HCT116 (cell line): ENCODE measurements around the gene PRMT7. TPM values are rescaled to one million over a fixed set of nuclear protein-coding genes. Genes with fewer than 3 reads are reported as not detected.
A peak's percentile ranks its signal among the peaks of the same experiment; 100 is the strongest.

ENCODE experiments used
- ATAC-seq: fragments of 200-7000 bp; cut with Tn5 transposase; 2 replicates; pipeline ENCODE4 v1.9.1; 2020; ENCODE audit warnings: mild to moderate bottlenecking, moderate library complexity
- BruUV-seq: library from RNA; stranded (reverse); fragments of 400-500 nt; replicated peaks from 2 replicates; lab custom pipeline; 2021; lab: Mats Ljungman, UMichigan
- CTCF ChIA-PET: fragments of 300-600 bp; sonication (Branson Sonifier 250); formaldehyde crosslinking; loops from one replicate; lab custom pipeline; 2021; ENCODE audit warnings: antibody characterized with exemption; lab: Charles Lee
- POLR2A ChIA-PET: fragments of 300-600, 350-600 bp; sonication (Branson Sonifier 250); formaldehyde crosslinking; loops from one replicate; lab custom pipeline; 2021; ENCODE audit warnings: antibody characterized with exemption; lab: Charles Lee
- RAD21 ChIA-PET, 2 experiments: fragments of 300-600 bp; sonication (Branson Sonifier 250); formaldehyde crosslinking; loops; one replicate each; lab custom pipeline; 2023; ENCODE audit warnings: low total read pairs in 2 of 2; ENCODE audit not compliant: uncharacterized antibody in 2 of 2, unreplicated experiment in 2 of 2, low non-redundant PET in 1 of 2; lab: Charles Lee
- DNase-seq: peaks from one replicate; pipeline ENCODE4 v3.0.0-alpha.2; 2010; ENCODE audit warnings: low read depth, low spot score
- H2AFZ ChIP-seq: fragments of 200-600 bp; shearing (Covaris generic), sonication (generic); 2 replicates; pipeline ENCODE4 v1.6.1; 2017; ENCODE audit warnings: low read depth, mixed run types, mixed read lengths, antibody characterized with exemption, low read length; ENCODE audit not compliant: poor library complexity, severe bottlenecking
- H3K27ac ChIP-seq: 2 replicates; pipeline ENCODE4 v1.5.1; 2012; ENCODE audit warnings: low read depth, low read length
- H3K27me3 ChIP-seq: fragments of 200-600 bp; sonication (generic); 2 replicates; pipeline ENCODE4 v1.6.1; 2016; ENCODE audit warnings: mixed run types, low read length, mixed read lengths; ENCODE audit not compliant: insufficient read depth
- H3K36me3 ChIP-seq, 2 experiments: fragments of 200-500 bp in 1 of 2; fragments of 200-600 bp in 1 of 2; sonication (Bioruptor generic) in 1 of 2; sonication (generic) in 1 of 2; 2 replicates each; pipeline versions ENCODE4 v1.5.1 to v1.6.1; 2014 to 2016; ENCODE audit warnings: low read length in 2 of 2, inconsistent platforms in 1 of 2, mixed read lengths in 1 of 2, mixed run types in 1 of 2; ENCODE audit not compliant: insufficient read depth in 2 of 2, control insufficient read depth in 1 of 2
- H3K4me1 ChIP-seq, 2 experiments: fragments of 200-600 bp in 1 of 2; sonication (generic) in 1 of 2; 2 replicates each; pipeline versions ENCODE4 v1.5.1 to v1.6.1; 2012 to 2017; ENCODE audit warnings: low read length in 2 of 2, inconsistent platforms in 1 of 2, mild to moderate bottlenecking in 1 of 2, mixed read lengths in 1 of 2, mixed run types in 1 of 2, moderate library complexity in 1 of 2; ENCODE audit not compliant: insufficient read depth in 2 of 2, control insufficient read depth in 1 of 2
- H3K4me2 ChIP-seq: fragments of 200-600 bp; sonication (generic); 2 replicates; pipeline ENCODE4 v1.6.1; 2017; ENCODE audit warnings: mixed run types, low read length, mixed read lengths
- H3K4me3 ChIP-seq, 2 experiments: fragments of 200-600 bp in 1 of 2; sonication (generic) in 1 of 2; replicated peaks in 1 of 2; 2 replicates each; pipeline ENCODE4 v1.5.1; 2011 to 2016; ENCODE audit warnings: low read length in 2 of 2, control low read depth in 1 of 2, low read depth in 1 of 2, mild to moderate bottlenecking in 1 of 2, mixed read lengths in 1 of 2, mixed run types in 1 of 2
- H3K79me2 ChIP-seq: fragments of 200-600 bp; sonication (generic); 2 replicates; pipeline ENCODE4 v1.6.1; 2017; ENCODE audit warnings: mild to moderate bottlenecking, mixed run types, low read length, moderate library complexity, mixed read lengths; ENCODE audit not compliant: insufficient read depth
- H3K9ac ChIP-seq: fragments of 200-600 bp; sonication (generic); 2 replicates; pipeline ENCODE4 v1.6.1; 2016; ENCODE audit warnings: low read length, mixed read lengths
- H3K9me2 ChIP-seq: fragments of 200-600 bp; sonication (generic), shearing (Covaris generic); 2 replicates; pipeline ENCODE4 v1.6.1; 2017; ENCODE audit warnings: mixed run types, mild to moderate bottlenecking, moderate library complexity; ENCODE audit not compliant: insufficient read depth
- H3K9me3 ChIP-seq, 2 experiments: fragments of 200-500 bp in 1 of 2; fragments of 200-600 bp in 1 of 2; sonication (Bioruptor generic) in 1 of 2; sonication (generic) in 1 of 2; 2 replicates each; pipeline ENCODE4 v1.6.1; 2014 to 2017; ENCODE audit warnings: low read length in 2 of 2, mixed read lengths in 2 of 2, inconsistent platforms in 1 of 2, low read depth in 1 of 2, mild to moderate bottlenecking in 1 of 2, mixed run types in 1 of 2, moderate library complexity in 1 of 2; ENCODE audit not compliant: control insufficient read depth in 1 of 2, insufficient read depth in 1 of 2
- H4K20me1 ChIP-seq: fragments of 200-600 bp; sonication (generic), shearing (Covaris generic); 2 replicates; pipeline ENCODE4 v1.6.1; 2017; ENCODE audit warnings: mixed run types, mild to moderate bottlenecking, moderate library complexity; ENCODE audit not compliant: insufficient read depth
- FOSL1 ChIP-seq: IDR thresholded peaks from 2 replicates; pipeline ENCODE4 v1.6.1; 2012; ENCODE audit warnings: low read depth
- JUND ChIP-seq: IDR thresholded peaks from 2 replicates; pipeline ENCODE4 v1.6.1; 2012
- POLR2AphosphoS5 ChIP-seq: IDR thresholded peaks from 2 replicates; pipeline ENCODE4 v1.6.1; 2011; ENCODE audit warnings: mild to moderate bottlenecking, low read depth, low read length, moderate library complexity
- RAD21 ChIP-seq: IDR thresholded peaks from 2 replicates; pipeline ENCODE4 v1.6.1; 2012; ENCODE audit warnings: low read depth, mild to moderate bottlenecking
- REST ChIP-seq: IDR thresholded peaks from 2 replicates; pipeline ENCODE4 v1.6.1; 2012; ENCODE audit warnings: low read depth
- SIN3A ChIP-seq: IDR thresholded peaks from 2 replicates; pipeline ENCODE4 v1.6.1; 2012; ENCODE audit warnings: low read depth
- TCF7L2 ChIP-seq: IDR thresholded peaks from 2 replicates; pipeline ENCODE4 v1.7.0; 2011; ENCODE audit warnings: borderline replicate concordance, inconsistent platforms; ENCODE audit not compliant: insufficient read depth, insufficient read length; ENCODE audit errors: extremely low read depth
- YY1 ChIP-seq: IDR thresholded peaks from 2 replicates; pipeline ENCODE4 v1.6.1; 2011; ENCODE audit warnings: low read length, low read depth, moderate library complexity, mild to moderate bottlenecking; ENCODE audit not compliant: insufficient replicate concordance; ENCODE audit errors: extremely low read depth
- ZFX ChIP-seq: fragments of 450-650 bp; IDR thresholded peaks from 2 replicates; pipeline ENCODE4 v1.6.1; 2017
- intact Hi-C: fragments of 100-400 bp; cut with micrococcal nuclease; formaldehyde crosslinking; loops from 2 replicates; pipeline ENCODE4 v1.10.0; 2022
- total RNA-seq: library from RNA; stranded (reverse); gene quantifications from one replicate; pipeline ENCODE4 v1.2.1, GENCODE V29; 2021; ENCODE audit not compliant: unreplicated experiment
- TF ChIP-seq, protein P1 (sequence below): IDR thresholded peaks from 2 replicates; pipeline ENCODE4 v1.6.1; 2012

PRMT7 gene
- total RNA-seq, 1 experiment from 2014 or later, result 34.4 TPM

- ATAC-seq (peak; percentile 55), DNase-seq (peak; percentile 68)
- ChIA-PET POLR2A (no interaction called here), RAD21 (no interaction called here), CTCF (interaction anchor here (1.3 kb wide), 1 partner anchor 256 kb away, joined by 3 read pairs; no protein-coding TSS in a partner anchor)
- H3K79me2 ChIP-seq, result peaks cover 58% of the 10 kb centered on the region
- H3K9ac ChIP-seq, result peak overlapping the region; percentile 88
- no peak; the same call in 1 of the 2 replicates for TF ChIP-seq JUND
- TF ChIP-seq, protein P1, sequence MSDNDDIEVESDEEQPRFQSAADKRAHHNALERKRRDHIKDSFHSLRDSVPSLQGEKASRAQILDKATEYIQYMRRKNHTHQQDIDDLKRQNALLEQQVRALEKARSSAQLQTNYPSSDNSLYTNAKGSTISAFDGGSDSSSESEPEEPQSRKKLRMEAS, result peak; percentile 66
- TF ChIP-seq RAD21, result no peak
- peak; percentile 86 for TF ChIP-seq SIN3A
- peak; percentile 76 for TF ChIP-seq TCF7L2
- TF ChIP-seq POLR2AphosphoS5, result peak; percentile 50
- TF ChIP-seq YY1, result peak; percentile 20
- no peak; the same call in 1 of the 2 replicates for TF ChIP-seq FOSL1
- no peak for TF ChIP-seq REST
- no peak for TF ChIP-seq ZFX
- H3K4me1 ChIP-seq, result peaks cover 25 to 33% of the 10 kb centered on the region in 2 experiments
- intact Hi-C loops, result loop anchor here (5.0 kb wide), 1 partner anchor 47 kb away; the partner anchor contains the start of genes PRMT7 and SLC7A6OS
- H3K9me2 ChIP-seq, result no peaks in the 10 kb centered on the region
- no peaks in the 10 kb centered on the region for H3K36me3 ChIP-seq
- no TSS peak for BruUV-seq
- peaks cover 16% of the 10 kb centered on the region; the same call in 1 of the 2 replicates for H4K20me1 ChIP-seq
- no peaks in the 10 kb centered on the region for H3K9me3 ChIP-seq
- peak overlapping the region; percentile 91 for H3K27ac ChIP-seq
- H3K4me2 ChIP-seq, result peak overlapping the region; percentile 89
- no peaks in the 10 kb centered on the region for H3K27me3 ChIP-seq
- H3K4me3 ChIP-seq, result peak overlapping the region; percentile 73 to 85
- no peak overlapping the region for H2AFZ ChIP-seq
Observed at GRCh38 chr16:68265078-68265920, 45.5 kb upstream of the PRMT7 start.
